HepG2 (cell line): ENCODE data around the gene BAZ1B. TPM values are rescaled to one million over a fixed set of nuclear protein-coding genes. Genes with fewer than 3 reads are reported as not detected.
"Not testable (repeated sequence)": the region's sequence is repeated elsewhere in the genome, so short reads cannot be mapped to it uniquely, and the experiment has no call there.

Source experiments
- ATAC-seq: fragments of 200-7000 bp; cut with Tn5 transposase; 3 replicates; pipeline ENCODE4 v1.9.1; 2020; ENCODE audit warnings: mild to moderate bottlenecking, moderate library complexity
- BruUV-seq: library from RNA; stranded (reverse); fragments of 400-500 nt; replicated peaks from 2 replicates; lab custom pipeline; 2021; lab: Mats Ljungman, UMichigan
- CTCF ChIA-PET: fragments of 300-600 bp; formaldehyde crosslinking; extraction: SDS; loops from one replicate; lab custom pipeline; 2021; ENCODE audit warnings: low total read pairs, inconsistent platforms, low intra/inter-chr PET ratio; lab: Yijun Ruan, JAX
- POLR2A ChIA-PET: fragments of 350-600 bp; sonication (Branson Sonifier 250); formaldehyde crosslinking; loops from one replicate; lab custom pipeline; 2020; ENCODE audit warnings: antibody characterized with exemption, inconsistent platforms; lab: Yijun Ruan, JAX
- DNase-seq: peaks from one replicate; pipeline ENCODE4 v3.0.0-alpha.2; 2015; ENCODE audit warnings: low spot score
- FAIRE-seq: peaks from 3 replicates; lab custom pipeline; 2011; peaks lifted over from hg19 to GRCh38; lab: Jason Lieb, UNC
- H2AFZ ChIP-seq: one replicate; pipeline ENCODE4 v1.6.1; 2011; ENCODE audit warnings: low read length, inconsistent platforms
- H3K27ac ChIP-seq: fragments of 300-600 bp; 3 replicates; pipeline ENCODE4 v1.8.0; 2011; ENCODE audit warnings: mixed run types, mild to moderate bottlenecking, mixed read lengths, low read length, inconsistent platforms; ENCODE audit not compliant: insufficient read depth; ENCODE audit errors: extremely low read length
- H3K27me3 ChIP-seq, 2 experiments: fragments of 200-600 bp in 1 of 2; 2 replicates in 1 of 2; 3 replicates in 1 of 2; pipeline versions ENCODE4 v1.6.0 to v1.8.0; 2011; ENCODE audit warnings: low read length in 2 of 2, mild to moderate bottlenecking in 2 of 2, moderate library complexity in 2 of 2, inconsistent platforms in 1 of 2; ENCODE audit not compliant: insufficient read depth in 2 of 2, control insufficient read depth in 1 of 2
- H3K36me3 ChIP-seq, 2 experiments: fragments of 200-600 bp in 1 of 2; replicated peaks in 1 of 2; 2 replicates in 1 of 2; 3 replicates in 1 of 2; pipeline versions ENCODE4 v1.5.1 to v1.8.0; 2011; ENCODE audit warnings: low read length in 2 of 2, inconsistent platforms in 1 of 2; ENCODE audit not compliant: insufficient read depth in 2 of 2, control insufficient read depth in 1 of 2
- H3K4me1 ChIP-seq: 2 replicates; pipeline ENCODE4 v1.5.1; 2012; ENCODE audit warnings: low read length, inconsistent platforms; ENCODE audit not compliant: insufficient read depth
- H3K4me2 ChIP-seq: 2 replicates; pipeline ENCODE4 v1.6.0; 2011; ENCODE audit warnings: low read depth, low read length, inconsistent platforms
- H3K4me3 ChIP-seq, 3 experiments: fragments of 200-600 bp in 1 of 3; sonication (generic), shearing (Covaris generic) in 1 of 3; replicated peaks in 1 of 3; 2 replicates each; pipeline ENCODE4 v1.5.1; 2011 to 2016; ENCODE audit warnings: low read length in 3 of 3, inconsistent platforms in 2 of 3, low read depth in 2 of 3, mild to moderate bottlenecking in 2 of 3, control low read depth in 1 of 3, mixed read lengths in 1 of 3; ENCODE audit not compliant: insufficient read depth in 1 of 3
- H3K79me2 ChIP-seq: one replicate; pipeline ENCODE4 v1.6.1; 2011; ENCODE audit warnings: low read length, inconsistent platforms; ENCODE audit not compliant: insufficient read depth
- H3K9ac ChIP-seq: 2 replicates; pipeline ENCODE4 v1.6.0; 2011; ENCODE audit warnings: mild to moderate bottlenecking, low read depth, low read length, inconsistent platforms; ENCODE audit not compliant: insufficient read depth
- H3K9me3 ChIP-seq: 2 replicates; pipeline ENCODE4 v1.5.1; 2012; ENCODE audit warnings: mild to moderate bottlenecking, low read length
- H4K20me1 ChIP-seq: 2 replicates; pipeline ENCODE4 v1.6.0; 2011; ENCODE audit warnings: inconsistent platforms, mild to moderate bottlenecking, low read length, moderate library complexity; ENCODE audit not compliant: insufficient read depth
- ZNF121 ChIP-seq: sonication (generic); formaldehyde crosslinking; IDR thresholded peaks from 2 replicates; pipeline ENCODE4 v1.5.0; 2020; ENCODE audit warnings: mild to moderate bottlenecking, missing genetic modification reagents
- ZNF629 ChIP-seq: sonication (generic); formaldehyde crosslinking; conservative IDR thresholded peaks from 2 replicates; pipeline ENCODE4 v1.5.0; 2020; ENCODE audit warnings: missing genetic modification reagents
- WGBS: methylation state at CpG from one replicate; pipeline ENCODE4 v1.1.6; 2017; ENCODE audit warnings: low lambda C conversion rate; 5-methylcytosine and 5-hydroxymethylcytosine counted together
- in situ Hi-C: cut with HindIII; loops from 2 replicates; pipeline ENCODE4 v1.10.0; 2017; ENCODE audit warnings: low pct_unique_long_range_greater_than_20kb; ENCODE audit not compliant: extremely low pct_ligation_motif_present
- intact Hi-C: fragments of 100-400 bp; cut with micrococcal nuclease; formaldehyde crosslinking; loops from one replicate; pipeline ENCODE4 v1.10.0; 2022; ENCODE audit not compliant: unreplicated experiment
- polyA plus RNA-seq, 8 experiments: library from polyadenylated mRNA; depleted of rRNA in 3 of 8; stranded (reverse) in 7 of 8; unstranded in 1 of 8; fragments of >200 nt; fragmentation: Illumina TruSeq in 4 of 8; extraction: Trizol in 4 of 8; gene quantifications; 2 replicates each; pipeline versions ENCODE4 v1.2.1 to v1.2.3, GENCODE V29; 2011 to 2016; ENCODE audit warnings: low read depth in 4 of 8, missing spikeins in 1 of 8, mixed read lengths in 1 of 8; ENCODE audit not compliant: insufficient read depth in 1 of 8
- total RNA-seq, 5 experiments: library from RNA; depleted of rRNA; stranded (reverse); fragments of >200 nt; fragmentation: Illumina TruSeq; extraction: Trizol; gene quantifications; 2 replicates each; pipeline ENCODE4 v1.2.3, GENCODE V29; 2016; ENCODE audit warnings: low read depth in 1 of 5

Gene BAZ1B
- total and polyA plus RNA-seq, 2 of the 13 experiments (the other 11 are each of a cell fraction or from before 2014, with no cell fraction given), result 18.6 to 69.4 TPM

DNA sequence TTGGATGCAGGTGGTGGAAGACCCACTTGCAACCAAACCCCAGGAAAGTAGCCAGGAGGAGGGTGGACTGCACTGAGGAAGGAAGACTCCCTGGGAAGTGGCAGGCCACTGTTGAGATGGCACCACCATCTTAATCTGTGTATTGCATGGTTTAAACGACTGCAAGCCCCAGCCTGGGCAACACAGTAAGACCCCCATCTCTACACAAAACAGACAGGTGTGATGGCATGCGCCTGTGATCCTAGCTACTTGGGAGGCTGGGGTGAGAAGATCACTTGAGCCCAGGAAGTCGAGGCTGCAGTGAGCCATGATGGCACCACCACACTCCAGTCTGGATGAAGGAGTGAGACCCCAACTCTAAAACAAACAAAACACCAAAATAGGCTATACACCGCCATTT, 45.0 kb upstream of the BAZ1B start:
- ATAC-seq, result no peak
- POLR2A ChIA-PET, result interaction anchor here (1.2 to 3.5 kb wide), 4 partner anchors 11 to 171 kb away, joined by 3 to 16 read pairs (median 3); partner anchors contain the start of genes ABHD11, BAZ1B and TBL2
- peaks cover 9 to 21% of the 10 kb centered on the region in 2 experiments for H3K36me3 ChIP-seq
- no peak overlapping the region for H3K27ac ChIP-seq
- no peak for FAIRE-seq
- H3K27me3 ChIP-seq, result no peaks in the 10 kb centered on the region
- TF ChIP-seq ZNF629 (CRISPR knock-in tag), result no peak
- peak; percentile 80 for TF ChIP-seq ZNF121
- TF ChIP-seq, all 625 proteins: peak for 1
- Histone ChIP-seq H2AFZ (no peak overlapping the region), H3K4me2 (no peak overlapping the region), H3K9me3 (no peaks in the 10 kb centered on the region), H3K4me3 (no peak overlapping the region), H3K9ac (no peak overlapping the region), H3K79me2 (no peaks in the 10 kb centered on the region), H3K4me1 (peaks cover 29% of the 10 kb centered on the region), H4K20me1 (no peaks in the 10 kb centered on the region)
- CTCF ChIA-PET, result no interaction called here
- intact Hi-C loops (no loop called here), in situ Hi-C loops (no loop called here)
- no peak for DNase-seq
- no TSS peak for BruUV-seq
- 54% methylated on average over 4 of the region's 4 CpGs for WGBS

GRCh38 chr7:73566431-73566830, 44.3 kb upstream of the BAZ1B start:
- H3K4me3 ChIP-seq, intact Hi-C loops: not testable (repeated sequence)
- H3K4me2 ChIP-seq, result peak overlapping the region; percentile 29; the same call in 1 of the 2 replicates

More at GRCh38 chr7:73566431-73566830, 44.3 kb upstream of the BAZ1B start:
- POLR2A ChIA-PET, result interaction anchor here (1.1 to 3.5 kb wide), 6 partner anchors 8 to 172 kb away, joined by 3 to 16 read pairs (median 4); partner anchors contain the start of genes ABHD11, BAZ1B and TBL2
- H4K20me1 ChIP-seq, ATAC-seq, H3K9ac ChIP-seq, H2AFZ ChIP-seq, in situ Hi-C loops, DNase-seq, CTCF ChIA-PET, H3K27ac ChIP-seq, FAIRE-seq, BruUV-seq, H3K79me2 ChIP-seq, H3K9me3 ChIP-seq, H3K27me3 ChIP-seq: not testable (repeated sequence)
- H3K4me1 ChIP-seq, result peaks cover 34% of the 10 kb centered on the region
- peaks cover 8 to 18% of the 10 kb centered on the region in 2 experiments for H3K36me3 ChIP-seq
